ENCODE results near the gene ZNF275.
"Not testable (repeated sequence)": the region's sequence is repeated elsewhere in the genome, so short reads cannot be mapped to it uniquely, and the experiment has no call there.

Gene ZNF275

GRCh38 chrX:153387987-153388721 lies 54.2 kb downstream of the ZNF275 start:
- no peak for DNase-seq (ENCODE audit: low spot score)

- no peak for DNase-seq (ENCODE audit: low spot score)
These were observed 54.9 kb downstream of the ZNF275 start for GRCh38 chrX:153388722-153389459.

- DNase-seq (ENCODE audit: low spot score), result not testable (repeated sequence)
These were observed 55.5 kb downstream of the ZNF275 start for GRCh38 chrX:153389460-153389768.

GRCh38 chrX:153392642-153393321 lies 58.8 kb downstream of the ZNF275 start:
- DNase-seq (ENCODE audit: low spot score), result no peak

- no peak for DNase-seq (ENCODE audit: low spot score)
These were observed 60.7 kb downstream of the ZNF275 start for GRCh38 chrX:153394612-153395011.

- DNase-seq (ENCODE audit: low spot score), result no peak
These were observed 61.8 kb downstream of the ZNF275 start for GRCh38 chrX:153395613-153396319.

GRCh38 chrX:153396320-153397195 lies 62.6 kb downstream of the ZNF275 start:
- DNase-seq (ENCODE audit: low spot score), result no peak

- DNase-seq (ENCODE audit: low spot score), result no peak
These were observed 63.5 kb downstream of the ZNF275 start for GRCh38 chrX:153397256-153397960.

- no peak for DNase-seq (ENCODE audit: low spot score)
These were observed 64.5 kb downstream of the ZNF275 start for GRCh38 chrX:153398275-153398960.

GRCh38 chrX:153400146-153401132 lies 66.5 kb downstream of the ZNF275 start:
- peak; percentile 22 for DNase-seq (ENCODE audit: low spot score)

GRCh38 chrX:153401133-153401764 lies 67.3 kb downstream of the ZNF275 start, which contains the start of gene PNMA6E:
TSS of gene PNMA6E (minus strand) at chrX:153401350. CDS start at chrX:153398849, 2,501 bp downstream.
- DNase-seq (ENCODE audit: low spot score), result no peak

Measured in SW480 (cell line).